ENCODE results near the gene MAP3K14.

MAP3K14 gene

GRCh38 chr17:45222289-45222995 lies 94.4 kb downstream of the MAP3K14 start:
- DNase-seq (ENCODE audit: low read depth), result no peak

- DNase-seq (ENCODE audit: low read depth), result no peak
Observed at GRCh38 chr17:45222014-45222288, 94.9 kb downstream of the MAP3K14 start.

- peak; percentile 40 for DNase-seq (ENCODE audit: low read depth)
Observed at GRCh38 chr17:45221081-45222013, 95.5 kb downstream of the MAP3K14 start, which contains the start of gene FMNL1. Gene FMNL1, plus strand, starts transcription at chr17:45221885. Its CDS starts 240 bp downstream, at chr17:45222125.

- no peak for DNase-seq (ENCODE audit: low read depth)
Observed at GRCh38 chr17:45220079-45220478, 96.7 kb downstream of the MAP3K14 start.

GRCh38 chr17:45218895-45219661 lies 97.7 kb downstream of the MAP3K14 start:
- DNase-seq (ENCODE audit: low read depth), result peak; percentile 80
